ENCODE measurements around the gene MAPT. TPM values are rescaled to one million over a fixed set of nuclear protein-coding genes. Genes with fewer than 3 reads are reported as not detected.

MAPT gene
- total RNA-seq, 2 donors from 2014 or later: 11.7 to 14.7 TPM

DNA sequence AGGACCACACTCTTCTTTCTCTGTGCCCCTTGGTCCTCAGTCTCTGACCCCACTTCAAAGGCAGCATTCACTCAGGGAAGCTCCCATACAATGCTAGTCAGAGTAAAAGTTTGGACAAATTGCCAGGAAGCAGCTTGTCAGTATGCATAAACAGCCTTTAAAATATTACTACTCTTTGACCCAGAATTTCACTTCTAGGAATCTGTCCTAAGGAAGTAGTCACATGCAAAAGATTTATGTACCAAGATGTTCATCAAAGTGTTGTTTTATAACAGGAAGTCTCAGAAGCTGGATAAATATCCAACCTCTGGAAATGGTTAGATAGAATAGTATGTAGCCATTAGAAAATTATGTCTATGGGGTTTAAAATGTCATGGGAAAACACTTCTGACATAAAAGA is 31.0 kb downstream of the MAPT start:
- TF ChIP-seq POLR2A (IDR thresholded peaks at IDR 0.05) (no peak), POLR2AphosphoS5 (IDR thresholded peaks at IDR 0.05) (no peak)
- TF ChIP-seq, protein P1, sequence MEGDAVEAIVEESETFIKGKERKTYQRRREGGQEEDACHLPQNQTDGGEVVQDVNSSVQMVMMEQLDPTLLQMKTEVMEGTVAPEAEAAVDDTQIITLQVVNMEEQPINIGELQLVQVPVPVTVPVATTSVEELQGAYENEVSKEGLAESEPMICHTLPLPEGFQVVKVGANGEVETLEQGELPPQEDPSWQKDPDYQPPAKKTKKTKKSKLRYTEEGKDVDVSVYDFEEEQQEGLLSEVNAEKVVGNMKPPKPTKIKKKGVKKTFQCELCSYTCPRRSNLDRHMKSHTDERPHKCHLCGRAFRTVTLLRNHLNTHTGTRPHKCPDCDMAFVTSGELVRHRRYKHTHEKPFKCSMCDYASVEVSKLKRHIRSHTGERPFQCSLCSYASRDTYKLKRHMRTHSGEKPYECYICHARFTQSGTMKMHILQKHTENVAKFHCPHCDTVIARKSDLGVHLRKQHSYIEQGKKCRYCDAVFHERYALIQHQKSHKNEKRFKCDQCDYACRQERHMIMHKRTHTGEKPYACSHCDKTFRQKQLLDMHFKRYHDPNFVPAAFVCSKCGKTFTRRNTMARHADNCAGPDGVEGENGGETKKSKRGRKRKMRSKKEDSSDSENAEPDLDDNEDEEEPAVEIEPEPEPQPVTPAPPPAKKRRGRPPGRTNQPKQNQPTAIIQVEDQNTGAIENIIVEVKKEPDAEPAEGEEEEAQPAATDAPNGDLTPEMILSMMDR (IDR thresholded peaks at IDR 0.05): no peak
- Histone ChIP-seq H3K36me3 (no peaks in the 10 kb centered on the region), H3K27me3 (replicated peaks; ENCODE audit: insufficient read depth) (no peaks in the 10 kb centered on the region), H3K4me3 (no peak overlapping the region), H3K27ac (no peak overlapping the region), H3K9me3 (no peaks in the 10 kb centered on the region), H3K4me1 (replicated peaks) (no peaks in the 10 kb centered on the region)
- no peak for DNase-seq (ENCODE audit: low spot score)
- intact Hi-C loops (cut with DNase I): no loop called here

- Histone ChIP-seq H3K4me1 (replicated peaks) (no peaks in the 10 kb centered on the region), H3K9me3 (no peaks in the 10 kb centered on the region), H3K4me3 (no peak overlapping the region), H3K36me3 (no peaks in the 10 kb centered on the region), H3K27me3 (replicated peaks; ENCODE audit: insufficient read depth) (no peaks in the 10 kb centered on the region), H3K27ac (no peak overlapping the region)
- DNase-seq (ENCODE audit: low spot score): no peak
- TF ChIP-seq, protein P1 (IDR thresholded peaks at IDR 0.05): no peak
- no peak for TF ChIP-seq POLR2AphosphoS5 (IDR thresholded peaks at IDR 0.05)
- no peak for TF ChIP-seq POLR2A (IDR thresholded peaks at IDR 0.05)
- intact Hi-C loops (cut with DNase I): no loop called here
- WGBS: 87% methylated on average over 4 of the region's 4 CpGs
Observed at GRCh38 chr17:45927247-45927646, 32.9 kb downstream of the MAPT start.

- DNase-seq (ENCODE audit: low spot score): no peak
- 91% methylated on average over 1 of the region's 1 CpG for WGBS
- Histone ChIP-seq H3K27ac (no peak overlapping the region), H3K4me1 (replicated peaks) (no peaks in the 10 kb centered on the region), H3K4me3 (no peak overlapping the region), H3K27me3 (replicated peaks; ENCODE audit: insufficient read depth) (no peaks in the 10 kb centered on the region), H3K36me3 (no peaks in the 10 kb centered on the region), H3K9me3 (no peaks in the 10 kb centered on the region)
- intact Hi-C loops (cut with DNase I): no loop called here
- TF ChIP-seq, protein P1 (IDR thresholded peaks at IDR 0.05): no peak
- no peak for TF ChIP-seq POLR2A (IDR thresholded peaks at IDR 0.05)
- TF ChIP-seq POLR2AphosphoS5 (IDR thresholded peaks at IDR 0.05): no peak
Observed at GRCh38 chr17:45929344-45929743, 35.0 kb downstream of the MAPT start.

GRCh38 chr17:45930420-45930951 is 36.1 kb downstream of the MAPT start:
- 90% methylated on average over 8 of the region's 8 CpGs for WGBS
- Histone ChIP-seq H3K36me3 (no peaks in the 10 kb centered on the region), H3K27ac (no peak overlapping the region), H3K4me1 (replicated peaks) (no peaks in the 10 kb centered on the region), H3K9me3 (no peaks in the 10 kb centered on the region), H3K27me3 (replicated peaks; ENCODE audit: insufficient read depth) (no peaks in the 10 kb centered on the region), H3K4me3 (no peak overlapping the region)
- TF ChIP-seq, protein P1 (IDR thresholded peaks at IDR 0.05): no peak
- TF ChIP-seq POLR2AphosphoS5 (IDR thresholded peaks at IDR 0.05) (no peak), POLR2A (IDR thresholded peaks at IDR 0.05) (no peak)
- DNase-seq (ENCODE audit: low spot score): no peak
- intact Hi-C loops (cut with DNase I): no loop called here

DNA sequence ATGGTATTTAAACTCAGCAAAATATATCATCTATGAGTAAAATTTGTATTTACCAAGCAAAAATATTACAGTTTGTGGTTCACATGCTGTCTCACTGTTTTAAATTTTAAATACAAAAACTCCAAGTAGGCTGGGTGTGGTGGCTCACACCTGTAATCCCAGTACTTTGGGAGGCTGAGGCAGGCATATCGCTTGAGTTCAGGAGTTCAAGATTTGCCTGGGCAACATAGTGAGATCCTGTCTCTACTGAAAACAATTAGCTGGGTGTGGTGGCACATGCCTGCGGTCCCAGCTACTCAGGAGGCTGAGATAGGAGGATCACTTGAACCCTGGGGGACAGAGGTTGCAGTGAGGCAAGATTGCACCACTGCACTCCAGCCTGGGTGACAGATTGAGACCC is 37.3 kb downstream of the MAPT start:
- intact Hi-C loops (cut with DNase I): no loop called here
- TF ChIP-seq POLR2AphosphoS5 (IDR thresholded peaks at IDR 0.05): no peak
- Histone ChIP-seq H3K36me3 (no peaks in the 10 kb centered on the region), H3K27ac (no peak overlapping the region), H3K4me3 (no peak overlapping the region), H3K4me1 (replicated peaks) (no peaks in the 10 kb centered on the region), H3K27me3 (replicated peaks; ENCODE audit: insufficient read depth) (no peaks in the 10 kb centered on the region), H3K9me3 (no peaks in the 10 kb centered on the region)
- 91% methylated on average over 2 of the region's 2 CpGs for WGBS
- no peak for DNase-seq (ENCODE audit: low spot score)

Data from prostate gland (tissue), 2 donors.